Body of pancreas (tissue), 4 donors: ENCODE data around the gene DMRT2. TPM values are rescaled to one million over a fixed set of nuclear protein-coding genes. Genes with fewer than 3 reads are reported as not detected.

Experiments used
- ATAC-seq: fragments of 150-250 bp; one replicate; pipeline ENCODE4 v1.9.1; 2016
- DNase-seq, 4 donors: peaks; one replicate each; pipeline ENCODE4 v3.0.0-alpha.2; 2019
- H3K27ac ChIP-seq, 4 donors: fragments of 200-600 bp; sonication (generic); 1 replicate in 3 of 4; 2 replicates in 1 of 4; pipeline versions ENCODE4 v1.5.1 to v1.6.1; 2016 to 2019; ENCODE audit warnings: mild to moderate bottlenecking in 1 of 4, mixed read lengths in 1 of 4, moderate library complexity in 1 of 4
- H3K27me3 ChIP-seq, 2 donors: fragments of 200-600 bp; sonication (generic); one replicate each; pipeline ENCODE4 v1.6.0; 2016; ENCODE audit warnings: mild to moderate bottlenecking in 1 of 2
- H3K36me3 ChIP-seq, 2 donors: fragments of 200-600 bp; sonication (generic); replicated peaks in 1 of 2; 2 replicates each; pipeline ENCODE4 v1.5.1; 2016; ENCODE audit warnings: low read depth in 2 of 2; ENCODE audit not compliant: insufficient read depth in 1 of 2
- H3K4me1 ChIP-seq: fragments of 200-600 bp; sonication (generic); one replicate; pipeline ENCODE4 v1.6.0; 2016
- H3K4me3 ChIP-seq, 2 donors: fragments of 200-600 bp; sonication (generic); 1 replicate in 1 of 2; 2 replicates in 1 of 2; pipeline ENCODE4 v1.5.1; 2016 to 2019
- H3K9me3 ChIP-seq, 3 donors: fragments of 200-600 bp; sonication (generic); 1 replicate in 2 of 3; 2 replicates in 1 of 3; pipeline ENCODE4 v1.5.1; 2016
- POLR2A ChIP-seq, 3 donors: fragments of 450-650 bp; IDR thresholded peaks; one replicate each; pipeline ENCODE4 v1.6.1; 2016; ENCODE audit warnings: antibody characterized with exemption in 3 of 3, mild to moderate bottlenecking in 2 of 3
- WGBS, 2 donors: methylation state at CpG; one replicate each; pipeline ENCODE4 v1.1.5; 2017; 5-methylcytosine and 5-hydroxymethylcytosine counted together
- intact Hi-C: fragments of 100-400 bp; cut with DNase I; formaldehyde crosslinking; loops from one replicate; pipeline ENCODE4 v1.15.1; 2023
- total RNA-seq, 2 donors: library from RNA; depleted of rRNA; stranded (reverse); fragments of >200 nt; gene quantifications; one replicate each; pipeline ENCODE4 v1.1.0, GENCODE V29; 2016
- TF ChIP-seq, protein P1 (sequence below), 7 experiments: fragments of 450-650 bp in 4 of 7; fragments of 200-600 bp in 3 of 7; sonication (generic) in 3 of 7; IDR thresholded peaks; one replicate each; pipeline ENCODE4 v1.5.1; 2016 to 2019; ENCODE audit warnings: antibody characterized with exemption in 7 of 7

DMRT2 gene
- total RNA-seq, 2 donors from 2014 or later = 4.0 TPM; not detected in 1

DNA sequence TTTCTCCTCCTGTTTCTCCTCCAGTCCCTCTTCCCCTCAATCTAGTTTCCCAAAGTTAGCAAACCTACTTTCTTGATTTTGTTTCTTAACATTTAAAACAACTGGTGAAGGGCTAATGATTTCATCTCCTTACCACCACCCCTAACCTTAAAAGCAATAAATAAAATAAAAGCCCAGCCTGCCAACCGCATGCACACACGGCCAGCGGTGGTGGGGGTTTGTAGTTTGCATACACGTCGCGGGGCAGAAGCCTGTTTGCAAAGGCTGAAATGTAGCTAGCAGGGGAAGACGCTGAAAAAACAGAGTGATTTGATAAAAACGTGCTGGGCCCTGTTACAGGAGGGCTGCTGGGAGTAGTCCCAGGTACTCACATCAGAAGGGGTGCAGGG is 1.9 kb upstream of the DMRT2 start:
- H3K27me3 ChIP-seq = peaks cover 0 to 66% of the 10 kb centered on the region in 2 donors
- TF ChIP-seq, protein P1, sequence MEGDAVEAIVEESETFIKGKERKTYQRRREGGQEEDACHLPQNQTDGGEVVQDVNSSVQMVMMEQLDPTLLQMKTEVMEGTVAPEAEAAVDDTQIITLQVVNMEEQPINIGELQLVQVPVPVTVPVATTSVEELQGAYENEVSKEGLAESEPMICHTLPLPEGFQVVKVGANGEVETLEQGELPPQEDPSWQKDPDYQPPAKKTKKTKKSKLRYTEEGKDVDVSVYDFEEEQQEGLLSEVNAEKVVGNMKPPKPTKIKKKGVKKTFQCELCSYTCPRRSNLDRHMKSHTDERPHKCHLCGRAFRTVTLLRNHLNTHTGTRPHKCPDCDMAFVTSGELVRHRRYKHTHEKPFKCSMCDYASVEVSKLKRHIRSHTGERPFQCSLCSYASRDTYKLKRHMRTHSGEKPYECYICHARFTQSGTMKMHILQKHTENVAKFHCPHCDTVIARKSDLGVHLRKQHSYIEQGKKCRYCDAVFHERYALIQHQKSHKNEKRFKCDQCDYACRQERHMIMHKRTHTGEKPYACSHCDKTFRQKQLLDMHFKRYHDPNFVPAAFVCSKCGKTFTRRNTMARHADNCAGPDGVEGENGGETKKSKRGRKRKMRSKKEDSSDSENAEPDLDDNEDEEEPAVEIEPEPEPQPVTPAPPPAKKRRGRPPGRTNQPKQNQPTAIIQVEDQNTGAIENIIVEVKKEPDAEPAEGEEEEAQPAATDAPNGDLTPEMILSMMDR (IDR thresholded peaks at IDR 0.05) = no peak
- TF ChIP-seq POLR2A (IDR thresholded peaks at IDR 0.05) = no peak
- intact Hi-C loops = no loop called here
- no peak overlapping the region for H3K4me3 ChIP-seq
- H3K4me1 ChIP-seq = peaks cover 56% of the 10 kb centered on the region
- H3K27ac ChIP-seq = no peak overlapping the region
- ATAC-seq (no peak), DNase-seq (no peak)
- H3K9me3 ChIP-seq = no peaks in the 10 kb centered on the region
- 8 to 14% methylated on average over 8 of the region's 8 CpGs for WGBS, 2 donors
- no peaks in the 10 kb centered on the region for H3K36me3 ChIP-seq

DNA sequence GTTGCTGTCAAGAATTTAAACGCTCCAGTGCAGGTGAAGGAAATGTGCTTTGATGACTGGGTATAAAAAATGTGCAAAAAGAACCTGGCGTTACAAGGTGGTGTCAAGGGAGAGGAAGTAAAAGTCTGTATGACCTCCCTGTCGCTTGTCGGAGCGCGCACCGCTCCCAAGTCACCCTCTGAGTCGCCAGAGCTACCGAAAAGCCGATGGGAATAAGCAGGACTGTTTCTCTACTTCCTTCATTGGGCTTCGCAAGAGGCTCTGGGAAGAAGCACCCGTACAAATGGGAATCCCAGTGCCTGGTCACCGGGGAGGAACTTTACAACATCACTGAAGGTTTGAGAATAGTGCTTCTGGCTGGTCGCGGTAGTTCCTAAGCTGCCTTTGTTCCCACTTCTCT is 1.3 kb upstream of the DMRT2 start:
- H3K27ac ChIP-seq = no peak overlapping the region
- H3K9me3 ChIP-seq = no peaks in the 10 kb centered on the region
- H3K36me3 ChIP-seq = no peaks in the 10 kb centered on the region
- TF ChIP-seq POLR2A (IDR thresholded peaks at IDR 0.05) = no peak
- TF ChIP-seq, protein P1 (IDR thresholded peaks at IDR 0.05) = no peak
- peaks cover 56% of the 10 kb centered on the region for H3K4me1 ChIP-seq
- no peak overlapping the region for H3K4me3 ChIP-seq
- ATAC-seq = no peak
- intact Hi-C loops = no loop called here
- 8 to 22% methylated on average over 15 of the region's 15 CpGs for WGBS, 2 donors
- DNase-seq = no peak
- peaks cover 0 to 67% of the 10 kb centered on the region in 2 donors for H3K27me3 ChIP-seq

DNA sequence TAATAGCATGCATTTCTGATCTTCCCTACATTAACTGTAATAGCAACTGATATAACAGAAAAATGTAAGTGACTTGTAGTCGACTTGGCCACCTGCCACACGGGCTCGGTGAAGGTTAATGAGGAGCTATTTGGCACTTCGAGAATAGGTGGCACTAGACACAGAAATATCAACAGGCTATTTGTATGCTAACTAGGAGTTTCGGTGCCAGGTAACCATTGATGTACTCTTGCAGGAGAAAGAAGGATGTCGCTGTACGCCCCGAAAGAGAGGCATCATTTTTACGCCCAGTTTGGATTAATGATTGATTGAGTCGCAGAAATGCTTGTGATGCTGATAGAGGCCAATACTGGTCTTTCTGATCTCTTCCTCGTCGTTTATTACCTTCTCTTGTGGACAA is 516 bp upstream of the DMRT2 start:
- ATAC-seq (no peak), DNase-seq (peak in 1 of 4 donors; percentile 33)
- Histone ChIP-seq H3K9me3 (no peaks in the 10 kb centered on the region), H3K27ac (no peak overlapping the region), H3K4me3 (no peak overlapping the region), H3K27me3 (peaks cover 0 to 70% of the 10 kb centered on the region in 2 donors), H3K4me1 (peaks cover 56% of the 10 kb centered on the region), H3K36me3 (no peaks in the 10 kb centered on the region)
- TF ChIP-seq POLR2A (IDR thresholded peaks at IDR 0.05) = no peak
- TF ChIP-seq, protein P1 (IDR thresholded peaks at IDR 0.05) = no peak
- 2 to 9% methylated on average over 12 of the region's 12 CpGs for WGBS, 2 donors
- intact Hi-C loops = no loop called here

DNA sequence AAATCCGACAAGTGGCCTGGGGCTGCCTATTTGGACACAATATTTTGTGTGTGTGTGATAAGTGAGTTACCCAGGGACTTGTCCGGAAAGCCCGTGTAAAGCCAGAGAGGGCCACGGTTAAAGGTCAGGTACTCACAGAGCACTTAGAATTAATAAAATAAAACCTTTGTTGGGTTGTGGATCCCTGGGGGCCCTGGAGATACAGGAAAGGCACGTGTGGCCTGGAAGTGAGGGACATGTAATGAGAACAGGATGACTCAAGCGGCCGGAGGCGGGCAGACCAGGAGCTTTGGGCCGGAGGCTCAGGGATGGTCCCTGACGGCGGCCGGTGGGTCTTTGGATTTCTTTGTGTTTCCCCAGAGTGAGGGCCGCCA is 1.0 kb downstream of the DMRT2 start:
- DNase-seq (no peak), ATAC-seq (no peak)
- peaks cover 48% of the 10 kb centered on the region for H3K4me1 ChIP-seq
- WGBS, 2 donors = 27 to 43% methylated on average over 9 to 13 of the region's 13 CpGs
- peaks cover 0 to 64% of the 10 kb centered on the region in 2 donors for H3K27me3 ChIP-seq
- no peaks in the 10 kb centered on the region for H3K36me3 ChIP-seq
- no peak overlapping the region for H3K4me3 ChIP-seq
- no peak overlapping the region for H3K27ac ChIP-seq
- no peaks in the 10 kb centered on the region for H3K9me3 ChIP-seq
- no peak for TF ChIP-seq POLR2A (IDR thresholded peaks at IDR 0.05)
- TF ChIP-seq, protein P1 (IDR thresholded peaks at IDR 0.05) = no peak
- intact Hi-C loops = no loop called here

DNA sequence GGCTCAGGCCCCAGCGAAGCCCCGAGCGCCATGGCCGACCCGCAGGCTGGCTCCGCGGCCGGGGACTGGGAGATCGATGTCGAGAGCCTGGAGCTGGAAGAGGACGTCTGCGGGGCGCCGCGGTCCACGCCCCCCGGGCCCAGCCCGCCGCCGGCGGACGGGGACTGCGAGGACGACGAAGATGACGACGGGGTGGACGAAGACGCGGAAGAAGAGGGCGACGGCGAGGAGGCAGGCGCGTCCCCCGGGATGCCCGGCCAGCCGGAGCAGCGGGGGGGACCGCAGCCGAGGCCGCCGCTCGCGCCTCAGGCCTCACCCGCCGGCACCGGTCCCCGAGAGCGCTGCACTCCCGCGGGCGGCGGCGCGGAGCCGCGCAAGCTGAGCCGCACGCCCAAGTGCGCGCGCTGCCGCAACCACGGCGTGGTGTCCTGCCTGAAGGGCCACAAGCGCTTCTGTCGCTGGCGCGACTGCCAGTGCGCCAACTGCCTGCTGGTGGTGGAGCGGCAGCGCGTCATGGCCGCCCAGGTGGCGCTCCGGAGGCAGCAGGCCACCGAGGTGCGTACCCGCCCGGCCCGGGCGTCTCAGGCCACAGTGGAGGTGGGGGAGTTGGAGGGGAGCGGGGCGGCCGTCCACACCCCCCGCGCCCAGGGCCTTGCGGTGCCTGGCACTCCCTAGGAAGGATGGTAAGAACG is 1.6 kb downstream of the DMRT2 start:
- peaks cover 48% of the 10 kb centered on the region for H3K4me1 ChIP-seq

More for the DNA sequence above, 1.6 kb downstream of the DMRT2 start:
- Histone ChIP-seq H3K4me3 (no peak overlapping the region), H3K27ac (no peak overlapping the region), H3K9me3 (no peaks in the 10 kb centered on the region), H3K36me3 (no peaks in the 10 kb centered on the region), H3K27me3 (peaks cover 0 to 58% of the 10 kb centered on the region in 2 donors)
- intact Hi-C loops = no loop called here
- DNase-seq = peak; percentile 57 to 77 (median 64)
- peak; percentile 38 for ATAC-seq
- 2 to 4% methylated on average over 4 to 90 of the region's 90 CpGs for WGBS, 2 donors
- TF ChIP-seq, protein P1 (IDR thresholded peaks at IDR 0.05) = peak in 6 of 7 experiments; percentile 17 to 49 (median 28)
- no peak for TF ChIP-seq POLR2A (IDR thresholded peaks at IDR 0.05)
